Lower lobe of right lung (tissue), 2 donors: ENCODE data around the gene SNX15. TPM values are rescaled to one million over a fixed set of nuclear protein-coding genes. Genes with fewer than 3 reads are reported as not detected.

Source experiments
- ATAC-seq, 2 donors: fragments of 200-7000 bp; cut with Tn5 transposase; one replicate each; pipeline ENCODE4 v1.9.1; 2020 to 2022; ENCODE audit warnings: mild to moderate bottlenecking in 2 of 2, moderate library complexity in 2 of 2
- DNase-seq: peaks from one replicate; pipeline ENCODE4 v3.0.0-alpha.2; 2020
- H3K27ac ChIP-seq: fragments of 200-600 bp; one replicate; pipeline ENCODE4 v1.8.0; 2022
- H3K27me3 ChIP-seq: fragments of 200-600 bp; one replicate; pipeline ENCODE4 v1.8.0; 2022; ENCODE audit warnings: low read depth
- H3K36me3 ChIP-seq: fragments of 200-600 bp; one replicate; pipeline ENCODE4 v1.8.0; 2022; ENCODE audit warnings: mild to moderate bottlenecking
- H3K4me1 ChIP-seq: fragments of 200-600 bp; one replicate; pipeline ENCODE4 v1.8.0; 2022
- H3K4me3 ChIP-seq: fragments of 200-600 bp; one replicate; pipeline ENCODE4 v1.8.0; 2022; ENCODE audit warnings: mild to moderate bottlenecking
- H3K9me3 ChIP-seq: fragments of 200-600 bp; one replicate; pipeline ENCODE4 v1.8.0; 2022
- CTCF ChIP-seq: fragments of 200-600 bp; IDR thresholded peaks from one replicate; pipeline ENCODE4 v1.8.0; 2022; ENCODE audit warnings: antibody characterized with exemption, mild to moderate bottlenecking
- intact Hi-C: fragments of 100-400 bp; cut with DNase I; formaldehyde crosslinking; loops from one replicate; pipeline ENCODE4 v1.11.0; 2022
- total RNA-seq: library from RNA; stranded (reverse); fragmentation: NEBNext Ultra II Directional; extraction: Animal tissue kit (Norgen Biotek cat#: 25700); gene quantifications from one replicate; pipeline ENCODE4 v1.2.1, GENCODE V29; 2021
- donor health status: DM: no; HTN: yes; CAD: no; lungs with severe emphysema.

SNX15 gene
- total RNA-seq, 1 donor from 2014 or later: 25.4 TPM

- no peaks in the 10 kb centered on the region for H3K4me1 ChIP-seq
- no peak for DNase-seq
- intact Hi-C loops: no loop called here
- no peaks in the 10 kb centered on the region for H3K27me3 ChIP-seq
- no peak overlapping the region for H3K4me3 ChIP-seq
- no peaks in the 10 kb centered on the region for H3K36me3 ChIP-seq
- H3K27ac ChIP-seq: no peak overlapping the region
- no peaks in the 10 kb centered on the region for H3K9me3 ChIP-seq
- peak in 1 of 2 donors; percentile 10 for ATAC-seq
- TF ChIP-seq CTCF: no peak
These were observed 30.8 kb downstream of the SNX15 start for GRCh38 chr11:65058012-65058411.

DNA sequence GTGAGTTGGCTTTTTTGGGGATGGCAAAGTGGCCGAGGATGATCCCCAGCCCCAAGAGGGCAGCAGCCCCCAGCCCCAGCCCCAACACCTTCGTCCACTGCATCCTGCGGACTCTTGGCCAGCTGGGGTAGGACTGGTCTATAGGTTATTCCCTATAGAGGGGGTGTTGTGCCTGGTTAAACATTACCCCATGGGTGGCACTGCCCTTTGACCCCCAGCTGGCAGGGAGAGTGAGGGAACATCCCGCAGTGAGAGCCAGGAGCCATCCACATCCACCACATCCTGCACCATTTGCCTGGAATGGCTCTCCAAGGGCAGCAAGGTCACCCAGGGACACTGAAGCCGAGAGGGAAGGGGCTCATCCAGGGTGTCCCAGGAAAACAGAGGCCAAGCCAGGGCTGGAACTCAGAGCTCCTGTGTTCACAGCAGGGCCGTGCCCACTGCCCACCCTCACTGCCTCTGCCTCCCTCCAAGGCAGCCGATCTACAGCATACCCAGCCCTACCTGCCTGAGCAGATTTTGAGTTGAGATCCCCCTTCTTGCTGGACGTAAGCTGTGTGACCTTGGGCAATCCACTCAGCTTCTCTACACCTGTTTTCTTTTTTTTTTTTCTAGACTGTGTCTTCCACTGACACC lies 31.3 kb downstream of the SNX15 start, which contains the start of gene NAALADL1:
TSS of gene NAALADL1 (minus strand) at position 135 of the 636 bp plus-strand sequence. CDS start at position 103, 32 bp downstream.
- Histone ChIP-seq H3K9me3 (no peaks in the 10 kb centered on the region), H3K36me3 (no peaks in the 10 kb centered on the region), H3K4me1 (no peaks in the 10 kb centered on the region), H3K27me3 (no peaks in the 10 kb centered on the region), H3K27ac (no peak within 1 kb of the TSS), H3K4me3 (no peak within 1 kb of the TSS)
- ATAC-seq (no peak), DNase-seq (no peak)
- intact Hi-C loops: no loop called here
- TF ChIP-seq CTCF: no peak

- no peak for ATAC-seq
These were observed 32.3 kb downstream of the SNX15 start for GRCh38 chr11:65059523-65059922.

GRCh38 chr11:65059959-65060824 lies 33.0 kb downstream of the SNX15 start:
- DNase-seq: no peak
- H3K27me3 ChIP-seq: no peaks in the 10 kb centered on the region
- intact Hi-C loops: no loop called here
- no peaks in the 10 kb centered on the region for H3K9me3 ChIP-seq
- H3K4me1 ChIP-seq: no peaks in the 10 kb centered on the region
- H3K27ac ChIP-seq: no peak overlapping the region
- H3K4me3 ChIP-seq: no peak overlapping the region
- no peak for ATAC-seq
- H3K36me3 ChIP-seq: no peaks in the 10 kb centered on the region
- TF ChIP-seq CTCF: no peak

More at GRCh38 chr11:65059523-65059922, 32.3 kb downstream of the SNX15 start:
- intact Hi-C loops: no loop called here
- TF ChIP-seq CTCF: no peak
- no peaks in the 10 kb centered on the region for H3K9me3 ChIP-seq
- no peaks in the 10 kb centered on the region for H3K4me1 ChIP-seq
- H3K27ac ChIP-seq: no peak overlapping the region
- no peak for DNase-seq
- H3K36me3 ChIP-seq: no peaks in the 10 kb centered on the region
- H3K4me3 ChIP-seq: no peak overlapping the region
- H3K27me3 ChIP-seq: no peaks in the 10 kb centered on the region

DNA sequence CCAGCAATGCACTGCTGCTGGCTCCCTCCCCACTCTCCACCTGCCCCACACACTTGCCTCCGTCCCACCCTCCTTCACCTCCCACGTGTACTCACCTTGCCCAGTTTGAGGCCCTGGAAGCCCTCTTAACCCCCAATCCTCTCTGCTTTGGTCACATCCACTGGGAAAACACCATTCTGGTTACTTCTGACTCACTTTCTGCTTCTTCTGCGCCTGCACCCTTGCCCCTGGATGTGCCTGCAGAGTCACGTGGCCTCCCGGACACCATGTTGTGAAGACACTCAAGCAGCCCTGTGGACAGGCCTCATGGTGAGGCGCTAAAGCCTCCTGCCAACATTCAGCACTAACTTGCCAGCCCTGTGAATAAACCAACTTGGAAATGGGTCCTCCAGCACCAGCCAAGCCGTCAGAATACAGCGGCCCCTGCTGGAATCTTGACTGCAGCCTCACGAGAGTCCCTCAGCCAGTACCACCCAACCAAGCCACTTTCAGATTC lies 33.7 kb downstream of the SNX15 start:
- no peaks in the 10 kb centered on the region for H3K9me3 ChIP-seq
- no peaks in the 10 kb centered on the region for H3K27me3 ChIP-seq

More for the DNA sequence above, 33.7 kb downstream of the SNX15 start:
- no peak overlapping the region for H3K27ac ChIP-seq
- peak; percentile 30 for TF ChIP-seq CTCF
- H3K4me3 ChIP-seq: no peak overlapping the region
- H3K36me3 ChIP-seq: no peaks in the 10 kb centered on the region
- DNase-seq (no peak), ATAC-seq (peak in 1 of 2 donors; percentile 44)
- no peaks in the 10 kb centered on the region for H3K4me1 ChIP-seq
- intact Hi-C loops: no loop called here
